ENCODE measurements around the gene TLL2.

The TLL2 gene

GRCh38 chr10:96516337-96516736 lies 2.6 kb upstream of the TLL2 start:
- TF ChIP-seq TAF1 (IDR thresholded peaks at IDR 0.05; ENCODE audit: low read depth) = no peak
- no peak for TF ChIP-seq TCF12 (IDR thresholded peaks at IDR 0.05; ENCODE audit: low read depth)
- no peak for TF ChIP-seq TEAD4 (IDR thresholded peaks at IDR 0.05)
- TF ChIP-seq USF1 (IDR thresholded peaks at IDR 0.05) = no peak
- TF ChIP-seq YY1 (IDR thresholded peaks at IDR 0.05; ENCODE audit: low read depth) = no peak
- TF ChIP-seq MAX (IDR thresholded peaks at IDR 0.05) = no peak
- TF ChIP-seq ZBTB7A (IDR thresholded peaks at IDR 0.05; ENCODE audit: low read depth) = no peak
- TF ChIP-seq RAD21 (IDR thresholded peaks at IDR 0.05; ENCODE audit: low read depth) = no peak
- no peak for TF ChIP-seq FOXM1 (IDR thresholded peaks at IDR 0.05; ENCODE audit: borderline replicate concordance, low read depth)
- TF ChIP-seq EP300 (IDR thresholded peaks at IDR 0.05; ENCODE audit: borderline replicate concordance) = no peak
- TF ChIP-seq NFIC (IDR thresholded peaks at IDR 0.05) = no peak
- no peak for TF ChIP-seq CREB1 (IDR thresholded peaks at IDR 0.05; ENCODE audit: low read depth)
- no peak for TF ChIP-seq EGR1 (IDR thresholded peaks at IDR 0.05)
- no peak for TF ChIP-seq REST (IDR thresholded peaks at IDR 0.05; ENCODE audit: low read depth)
- TF ChIP-seq CEBPB (IDR thresholded peaks at IDR 0.05) = no peak

GRCh38 chr10:96513305-96513697 lies 425 bp downstream of the TLL2 start:
- peak; percentile 21; the same call in 1 of the 2 replicates for TF ChIP-seq ZBTB7A (IDR thresholded peaks at IDR 0.05; ENCODE audit: low read depth)
- no peak for TF ChIP-seq TAF1 (IDR thresholded peaks at IDR 0.05; ENCODE audit: low read depth)

GRCh38 chr10:96512524-96513304 lies 1.0 kb downstream of the TLL2 start:
- TF ChIP-seq YY1 (IDR thresholded peaks at IDR 0.05; ENCODE audit: low read depth) = no peak
- TF ChIP-seq FOXM1 (IDR thresholded peaks at IDR 0.05; ENCODE audit: borderline replicate concordance, low read depth) = no peak
- TF ChIP-seq RAD21 (IDR thresholded peaks at IDR 0.05; ENCODE audit: low read depth) = no peak
- peak; percentile 84; the same call in 1 of the 2 replicates for TF ChIP-seq ZBTB7A (IDR thresholded peaks at IDR 0.05; ENCODE audit: low read depth)
- TF ChIP-seq TCF12 (IDR thresholded peaks at IDR 0.05; ENCODE audit: low read depth) = no peak
- no peak for TF ChIP-seq TAF1 (IDR thresholded peaks at IDR 0.05; ENCODE audit: low read depth)
- no peak for TF ChIP-seq TEAD4 (IDR thresholded peaks at IDR 0.05)
- peak; percentile 67; the same call in 1 of the 2 replicates for TF ChIP-seq MAX (IDR thresholded peaks at IDR 0.05)
- peak; percentile 54; the same call in 1 of the 2 replicates for TF ChIP-seq NFIC (IDR thresholded peaks at IDR 0.05)
- TF ChIP-seq CREB1 (IDR thresholded peaks at IDR 0.05; ENCODE audit: low read depth) = no peak; the same call in 1 of the 2 replicates
- no peak for TF ChIP-seq CEBPB (IDR thresholded peaks at IDR 0.05)
- TF ChIP-seq REST (IDR thresholded peaks at IDR 0.05; ENCODE audit: low read depth) = no peak
- TF ChIP-seq USF1 (IDR thresholded peaks at IDR 0.05) = no peak
- no peak for TF ChIP-seq EP300 (IDR thresholded peaks at IDR 0.05; ENCODE audit: borderline replicate concordance)
- TF ChIP-seq EGR1 (IDR thresholded peaks at IDR 0.05) = no peak; the same call in 1 of the 2 replicates

- TF ChIP-seq TCF12 (IDR thresholded peaks at IDR 0.05; ENCODE audit: low read depth) = 0 out of 2 replicates have a peak, but pooled peaks have one; percentile 11
- TF ChIP-seq FOXM1 (IDR thresholded peaks at IDR 0.05; ENCODE audit: borderline replicate concordance, low read depth) = no peak
- peak; percentile 69 for TF ChIP-seq RAD21 (IDR thresholded peaks at IDR 0.05; ENCODE audit: low read depth)
- TF ChIP-seq EP300 (IDR thresholded peaks at IDR 0.05; ENCODE audit: borderline replicate concordance) = peak; percentile 27; the same call in 1 of the 2 replicates
- TF ChIP-seq TEAD4 (IDR thresholded peaks at IDR 0.05) = peak; percentile 16; the same call in 1 of the 2 replicates
- peak; percentile 26; the same call in 1 of the 2 replicates for TF ChIP-seq MAX (IDR thresholded peaks at IDR 0.05)
- peak; percentile 42; the same call in 1 of the 2 replicates for TF ChIP-seq YY1 (IDR thresholded peaks at IDR 0.05; ENCODE audit: low read depth)
- no peak for TF ChIP-seq EGR1 (IDR thresholded peaks at IDR 0.05)
- TF ChIP-seq ZBTB7A (IDR thresholded peaks at IDR 0.05; ENCODE audit: low read depth) = 0 out of 2 replicates have a peak, but pooled peaks have one; percentile 17
- no peak for TF ChIP-seq REST (IDR thresholded peaks at IDR 0.05; ENCODE audit: low read depth)
- TF ChIP-seq TAF1 (IDR thresholded peaks at IDR 0.05; ENCODE audit: low read depth) = no peak; the same call in 1 of the 2 replicates
Observed at GRCh38 chr10:96511044-96511945, 2.4 kb downstream of the TLL2 start.
